K562 (cell line): ENCODE data around the gene TRMT2A. TPM values are rescaled to one million over a fixed set of nuclear protein-coding genes. Genes with fewer than 3 reads are reported as not detected.

Source experiments
- CCAR2 ChIP-seq: fragments of 200-400 bp; formaldehyde crosslinking; IDR thresholded peaks from 2 replicates; pipeline ENCODE4 v1.6.1; 2017; ENCODE audit warnings: mild to moderate bottlenecking, low read depth, low read length
- GATAD2A ChIP-seq: fragments of 450-650 bp; IDR thresholded peaks from 2 replicates; pipeline ENCODE4 v1.6.1; 2017
- GTF2E2 ChIP-seq: fragments of 200-800 bp; sonication (Bioruptor generic); IDR thresholded peaks from 2 replicates; pipeline ENCODE4 v1.6.1; 2016; ENCODE audit warnings: missing genetic modification characterization, missing compliant biosample characterization
- MXI1 ChIP-seq: IDR thresholded peaks from 2 replicates; pipeline ENCODE4 v1.6.1; 2011; ENCODE audit warnings: low read depth, mild to moderate bottlenecking, improper control_type of control experiment, low read length
- NR2C2 ChIP-seq, 2 experiments: fragments of 200-800 bp in 1 of 2; sonication (Bioruptor generic) in 1 of 2; sonication (generic) in 1 of 2; formaldehyde crosslinking in 1 of 2; IDR thresholded peaks; 2 replicates each; pipeline versions ENCODE4 v1.6.1 to v1.8.0; 2016 to 2022; ENCODE audit warnings: mild to moderate bottlenecking in 1 of 2, missing compliant biosample characterization in 1 of 2, missing genetic modification characterization in 1 of 2, missing genetic modification reagents in 1 of 2
- NUFIP1 ChIP-seq: fragments of 450-650 bp; IDR thresholded peaks from 2 replicates; pipeline ENCODE4 v1.6.1; 2018; ENCODE audit not compliant: partially characterized antibody
- RBM22 ChIP-seq: fragments of 200-400 bp; formaldehyde crosslinking; IDR thresholded peaks from 2 replicates; pipeline ENCODE4 v1.6.1; 2018; ENCODE audit warnings: low read length, low read depth; ENCODE audit not compliant: poor library complexity, severe bottlenecking
- SOX6 ChIP-seq: fragments of 450-650 bp; IDR thresholded peaks from 2 replicates; pipeline ENCODE4 v1.6.1; 2014; ENCODE audit warnings: mild to moderate bottlenecking
- U2AF1 ChIP-seq: fragments of 200-400 bp; formaldehyde crosslinking; optimal IDR thresholded peaks from 2 replicates; pipeline ENCODE3; 2017; ENCODE audit warnings: mild to moderate bottlenecking, low read depth, low read length, moderate library complexity
- ZBTB9 ChIP-seq: fragments of 450-650 bp; formaldehyde crosslinking; IDR thresholded peaks from 2 replicates; pipeline ENCODE4 v1.4.0; 2020; ENCODE audit warnings: mild to moderate bottlenecking, moderate library complexity
- ZNF24 ChIP-seq: fragments of 450-650 bp; IDR thresholded peaks from 2 replicates; pipeline ENCODE4 v1.6.1; 2016
- ZNF274 ChIP-seq: IDR thresholded peaks from 2 replicates; pipeline ENCODE4 v1.6.1; 2011; ENCODE audit warnings: low read depth, mild to moderate bottlenecking, low read length, moderate library complexity, borderline replicate concordance
- ZNF609 ChIP-seq: sonication (generic); formaldehyde crosslinking; IDR thresholded peaks from 2 replicates; pipeline ENCODE4 v1.8.1; 2023; ENCODE audit warnings: missing genetic modification reagents, mild to moderate bottlenecking, borderline replicate concordance
- ZNF644 ChIP-seq: fragments of 200-800 bp; sonication (Bioruptor generic); IDR thresholded peaks from 2 replicates; pipeline ENCODE4 v1.6.1; 2016; ENCODE audit warnings: low read depth, missing genetic modification characterization, missing compliant biosample characterization
- ZNF76 ChIP-seq: fragments of 250-450 bp; sonication (Bioruptor Pico); IDR thresholded peaks from 2 replicates; pipeline ENCODE4 v1.4.0; 2020; ENCODE audit warnings: mild to moderate bottlenecking, moderate library complexity, borderline replicate concordance
- polyA plus RNA-seq, 8 experiments: library from polyadenylated mRNA; depleted of rRNA in 4 of 8; stranded (reverse) in 5 of 8; unstranded in 3 of 8; fragments of >200 nt; fragmentation: Nextera tagmentation in 2 of 8; fragmentation: Illumina TruSeq in 1 of 8; extraction: Ambion mirVana in 2 of 8; extraction: Trizol in 1 of 8; gene quantifications; 2 replicates each; pipeline versions ENCODE4 v1.2.1 to v1.2.3, GENCODE V29; 2011 to 2014; ENCODE audit warnings: inconsistent platforms in 1 of 8, missing spikeins in 1 of 8
- total RNA-seq, 7 experiments: library from RNA; depleted of rRNA in 6 of 7; stranded (reverse); fragments of >200 nt in 6 of 7; fragmentation: Illumina TruSeq in 2 of 7; extraction: Trizol in 2 of 7; gene quantifications; 2 replicates each; pipeline versions ENCODE4 v1.2.1 to v1.2.3, GENCODE V29; 2011 to 2021; ENCODE audit warnings: low replicate concordance in 1 of 7
- TF ChIP-seq, protein P1 (sequence below): fragments of 250-450 bp; sonication (Bioruptor Pico); IDR thresholded peaks from 2 replicates; pipeline ENCODE4 v1.5.0; 2021; ENCODE audit warnings: mild to moderate bottlenecking, borderline replicate concordance
- TF ChIP-seq, protein P2 (sequence below): sonication (generic); formaldehyde crosslinking; IDR thresholded peaks from 2 replicates; pipeline ENCODE4 v1.8.1; 2023; ENCODE audit warnings: mild to moderate bottlenecking, missing genetic modification reagents

The TRMT2A gene
- total and polyA plus RNA-seq, 9 of the 15 experiments (the other 6 are each of a cell fraction or from before 2014, with no cell fraction given): 1.6 to 265 (median 140) TPM

DNA sequence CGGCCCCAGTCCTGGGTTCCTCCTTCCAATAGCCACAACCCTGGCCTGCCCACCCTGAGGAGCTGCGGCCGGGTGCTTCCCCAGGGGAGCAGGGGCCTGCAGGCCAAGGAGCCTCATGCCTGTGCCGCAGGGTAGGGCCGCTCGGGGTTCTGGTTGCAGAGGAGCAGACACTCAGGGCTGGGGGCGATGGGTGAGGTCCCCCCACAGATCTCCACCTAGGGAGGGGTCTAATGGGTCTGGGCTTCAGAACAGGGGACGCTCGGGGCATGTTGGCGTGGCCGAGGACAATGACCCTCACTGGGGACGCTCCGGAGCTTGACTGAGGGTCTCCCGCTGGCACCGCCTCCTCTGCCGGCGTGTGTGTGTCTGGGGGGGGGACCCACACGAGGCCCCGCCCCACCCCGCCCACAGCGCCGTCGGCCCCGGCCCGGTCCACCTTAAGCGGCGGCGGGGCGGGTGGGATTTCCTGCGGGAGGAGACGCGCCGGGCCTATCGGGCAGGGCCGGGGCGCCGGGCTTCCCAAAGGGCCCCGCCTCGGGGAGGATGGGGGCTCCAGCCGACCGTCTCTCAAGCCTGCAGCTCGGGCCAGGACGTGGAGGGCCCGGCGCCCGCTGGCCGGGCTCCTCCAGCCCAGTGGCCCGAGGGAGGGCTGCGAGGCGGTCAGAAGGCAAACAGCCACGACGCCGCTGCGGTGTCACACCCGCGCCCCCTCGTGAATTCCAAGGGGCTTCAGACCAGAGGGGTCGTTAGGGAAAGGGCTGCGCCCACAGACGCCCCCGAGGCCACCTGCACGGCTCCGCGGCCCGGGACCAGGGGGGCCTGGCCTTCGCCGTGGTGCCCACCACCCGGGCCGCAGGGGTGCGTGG, 13.9 kb upstream of the TRMT2A start (continued):
- TF ChIP-seq NR2C2 (CRISPR knock-in tag; IDR thresholded peaks at IDR 0.05): no peak
- no peak for TF ChIP-seq NR2C2 (tag; IDR thresholded peaks at IDR 0.05)
- peak; percentile 89 for TF ChIP-seq ZBTB9
- TF ChIP-seq CCAR2: no peak
- TF ChIP-seq ZNF274: no peak; the same call in 1 of the 2 replicates
- TF ChIP-seq NUFIP1: no peak
- no peak for TF ChIP-seq RBM22
- TF ChIP-seq ZNF644 (tag): no peak
- TF ChIP-seq GATAD2A: 0 out of 2 replicates have a peak, but pooled peaks have one; percentile 74
- TF ChIP-seq, protein P1, sequence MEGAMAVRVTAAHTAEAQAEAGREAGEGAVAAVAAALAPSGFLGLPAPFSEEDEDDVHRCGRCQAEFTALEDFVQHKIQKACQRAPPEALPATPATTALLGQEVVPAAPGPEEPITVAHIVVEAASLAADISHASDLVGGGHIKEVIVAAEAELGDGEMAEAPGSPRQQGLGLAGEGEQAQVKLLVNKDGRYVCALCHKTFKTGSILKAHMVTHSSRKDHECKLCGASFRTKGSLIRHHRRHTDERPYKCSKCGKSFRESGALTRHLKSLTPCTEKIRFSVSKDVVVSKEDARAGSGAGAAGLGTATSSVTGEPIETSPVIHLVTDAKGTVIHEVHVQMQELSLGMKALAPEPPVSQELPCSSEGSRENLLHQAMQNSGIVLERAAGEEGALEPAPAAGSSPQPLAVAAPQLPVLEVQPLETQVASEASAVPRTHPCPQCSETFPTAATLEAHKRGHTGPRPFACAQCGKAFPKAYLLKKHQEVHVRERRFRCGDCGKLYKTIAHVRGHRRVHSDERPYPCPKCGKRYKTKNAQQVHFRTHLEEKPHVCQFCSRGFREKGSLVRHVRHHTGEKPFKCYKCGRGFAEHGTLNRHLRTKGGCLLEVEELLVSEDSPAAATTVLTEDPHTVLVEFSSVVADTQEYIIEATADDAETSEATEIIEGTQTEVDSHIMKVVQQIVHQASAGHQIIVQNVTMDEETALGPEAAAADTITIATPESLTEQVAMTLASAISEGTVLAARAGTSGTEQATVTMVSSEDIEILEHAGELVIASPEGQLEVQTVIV (CRISPR knock-in tag): no peak; the same call in 1 of the 2 replicates
- peak; percentile 78 for TF ChIP-seq ZNF76 (CRISPR knock-in tag)
- peak; percentile 20; the same call in 1 of the 2 replicates for TF ChIP-seq SOX6
- no peak for TF ChIP-seq MXI1
- TF ChIP-seq U2AF1: no peak
- TF ChIP-seq ZNF24: peak; percentile 49; the same call in 1 of the 2 replicates
- TF ChIP-seq ZNF609: no peak
- TF ChIP-seq GTF2E2: no peak
- TF ChIP-seq, protein P2, sequence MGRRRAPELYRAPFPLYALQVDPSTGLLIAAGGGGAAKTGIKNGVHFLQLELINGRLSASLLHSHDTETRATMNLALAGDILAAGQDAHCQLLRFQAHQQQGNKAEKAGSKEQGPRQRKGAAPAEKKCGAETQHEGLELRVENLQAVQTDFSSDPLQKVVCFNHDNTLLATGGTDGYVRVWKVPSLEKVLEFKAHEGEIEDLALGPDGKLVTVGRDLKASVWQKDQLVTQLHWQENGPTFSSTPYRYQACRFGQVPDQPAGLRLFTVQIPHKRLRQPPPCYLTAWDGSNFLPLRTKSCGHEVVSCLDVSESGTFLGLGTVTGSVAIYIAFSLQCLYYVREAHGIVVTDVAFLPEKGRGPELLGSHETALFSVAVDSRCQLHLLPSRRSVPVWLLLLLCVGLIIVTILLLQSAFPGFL (CRISPR knock-in tag): no peak
